Stimulated activated CD8-positive, alpha-beta memory T cell treated with anti-CD3 and anti-CD28 coated beads, Interleukin-15, amount 100 ng/mL, for 1 hour (primary cell): ENCODE data around the gene ADARB2.

Experiments
- DNase-seq: peaks from one replicate; pipeline ENCODE4 v3.0.0-alpha.2; 2020; ENCODE audit warnings: low read depth

The ADARB2 gene

GRCh38 chr10:1591742-1592141 is 145.6 kb downstream of the ADARB2 start:
- DNase-seq: no peak

- DNase-seq: no peak
Observed at GRCh38 chr10:1591045-1591444, 146.3 kb downstream of the ADARB2 start.

DNA sequence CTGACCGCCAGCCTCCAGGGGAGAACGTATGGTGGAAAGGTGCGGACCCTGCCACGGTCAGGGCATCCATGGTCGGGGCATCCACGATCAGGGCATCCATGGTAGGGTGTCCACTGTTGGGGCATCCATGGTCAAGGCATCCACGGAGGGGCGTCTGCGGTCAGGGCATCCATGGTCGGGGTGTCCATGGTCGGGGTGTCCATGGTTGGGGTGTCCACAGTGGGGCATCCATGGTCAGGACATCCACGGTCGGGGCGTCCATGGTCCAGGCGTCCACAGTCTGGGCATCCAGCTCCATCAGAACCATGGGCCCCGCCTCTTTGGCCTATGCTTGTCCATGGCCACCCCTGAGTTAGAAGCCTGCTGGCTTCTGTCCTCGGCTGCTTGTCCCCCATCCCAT is 148.1 kb downstream of the ADARB2 start:
- DNase-seq: no peak

GRCh38 chr10:1582739-1583138 is 154.6 kb downstream of the ADARB2 start:
- DNase-seq: no peak

GRCh38 chr10:1581189-1581588 is 156.1 kb downstream of the ADARB2 start:
- DNase-seq: no peak

- DNase-seq: no peak
Observed at GRCh38 chr10:1579671-1580070, 157.7 kb downstream of the ADARB2 start.

DNA sequence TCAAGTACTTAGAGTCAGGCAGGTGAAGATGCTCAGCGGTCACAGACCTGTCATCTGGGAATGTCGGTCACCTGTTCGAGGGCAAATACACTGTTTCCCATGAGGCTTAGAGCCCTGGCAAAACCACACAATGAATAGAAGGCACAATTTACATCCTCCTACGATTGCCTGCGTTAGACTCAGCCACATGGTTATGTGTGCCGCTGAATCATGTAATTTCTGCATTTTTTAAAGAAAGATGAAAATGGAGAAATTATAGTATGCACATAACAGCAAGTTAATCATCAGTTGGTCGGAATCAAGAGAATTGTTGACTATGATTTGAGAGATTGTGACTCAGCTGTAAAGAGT is 158.2 kb downstream of the ADARB2 start:
- DNase-seq: no peak

DNA sequence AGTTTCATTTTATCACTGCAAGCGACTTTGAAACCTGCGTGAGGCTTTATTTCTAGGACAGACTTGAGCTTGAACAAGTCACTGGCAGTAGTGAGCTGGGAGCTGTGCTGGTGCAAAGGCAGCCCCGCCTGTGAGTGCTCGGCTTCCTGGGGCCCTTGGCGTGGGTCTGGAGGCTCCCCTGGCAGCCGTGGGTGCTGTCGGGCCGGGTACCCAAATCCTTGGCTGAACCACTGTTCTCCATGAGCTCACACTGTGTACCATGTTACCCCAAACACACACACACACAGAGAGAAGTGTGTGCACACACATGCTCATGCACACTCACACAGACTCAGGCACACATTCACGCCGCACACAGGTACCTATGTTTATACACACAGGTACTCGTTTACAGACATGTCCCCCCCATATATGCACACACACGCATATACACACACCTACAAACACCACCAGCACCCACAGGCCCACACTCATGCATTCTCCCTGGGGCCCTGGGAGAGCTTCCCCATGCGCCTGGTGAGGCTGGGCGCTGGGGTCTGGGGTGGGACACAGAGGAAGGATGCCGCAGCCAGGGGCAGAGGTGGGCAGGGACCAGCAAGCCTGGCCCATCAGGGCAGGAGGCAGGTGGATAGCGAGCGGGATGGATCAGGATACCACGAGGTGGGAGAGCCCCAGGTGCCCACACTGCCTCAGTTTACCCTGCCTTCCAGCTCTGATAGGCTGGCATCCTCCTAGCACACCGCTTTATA is 158.8 kb downstream of the ADARB2 start:
- DNase-seq: no peak

- DNase-seq: no peak
Observed at GRCh38 chr10:1577945-1578344, 159.4 kb downstream of the ADARB2 start.

GRCh38 chr10:1577373-1577770 is 160.0 kb downstream of the ADARB2 start:
- no peak for DNase-seq

- no peak for DNase-seq
Observed at GRCh38 chr10:1576467-1577372, 160.6 kb downstream of the ADARB2 start.

DNA sequence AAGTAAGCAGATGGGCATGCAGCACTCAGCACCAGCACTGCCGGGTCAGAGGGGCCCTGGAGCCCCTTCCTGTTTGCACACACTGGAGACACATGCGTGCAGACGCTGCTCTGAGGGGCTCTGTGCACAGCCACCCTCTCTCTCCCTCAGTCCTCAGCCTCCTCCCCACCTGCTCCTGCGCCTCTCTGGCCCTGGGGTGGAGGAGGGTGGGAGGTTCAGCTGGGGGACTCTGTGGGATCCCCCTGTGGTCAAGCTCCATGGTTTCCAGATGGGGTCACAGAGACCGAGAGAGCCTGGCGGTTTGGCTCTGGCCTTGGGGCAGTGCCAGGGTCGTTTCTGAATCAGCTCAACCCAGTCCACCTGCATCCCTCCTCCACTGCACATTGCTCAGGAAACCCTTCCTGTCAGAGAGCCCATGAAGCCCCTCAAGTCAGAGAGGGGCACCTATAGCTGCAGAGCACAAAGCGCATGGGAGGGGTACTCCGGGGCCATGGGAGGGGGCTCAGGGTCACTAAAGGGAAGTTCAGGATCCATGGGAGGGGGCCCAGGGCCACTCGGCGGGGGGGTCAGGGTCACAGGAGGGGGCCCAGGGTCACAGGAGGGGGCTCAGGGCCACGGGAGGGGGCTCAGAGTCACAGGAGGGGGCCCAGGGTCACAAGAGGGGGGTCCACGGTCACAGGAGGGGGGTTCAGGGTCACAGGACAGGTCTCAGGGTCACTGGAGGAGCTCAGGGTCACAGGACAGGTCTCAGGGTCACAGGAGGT is 161.7 kb downstream of the ADARB2 start:
- no peak for DNase-seq

- no peak for DNase-seq
Observed at GRCh38 chr10:1574719-1575118, 162.6 kb downstream of the ADARB2 start.

DNA sequence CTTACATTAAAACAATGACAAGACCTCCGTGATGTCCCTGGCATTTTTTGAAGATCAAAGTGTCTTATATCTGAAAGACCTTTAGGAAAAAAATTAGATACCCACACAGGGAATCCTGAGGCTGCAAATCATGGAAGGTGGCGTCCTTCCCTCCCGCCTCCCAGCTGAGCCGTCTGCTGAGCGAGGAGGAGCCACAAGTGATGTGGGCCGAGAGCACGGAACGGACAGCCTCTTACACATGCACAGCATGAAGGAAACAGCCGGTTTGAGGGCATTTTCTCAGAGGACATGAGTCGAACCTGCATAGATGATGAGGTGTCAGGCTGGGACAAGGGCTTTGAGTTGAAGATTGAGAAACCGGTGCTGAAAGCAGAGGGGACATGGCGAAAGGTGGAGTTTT is 163.3 kb downstream of the ADARB2 start:
- DNase-seq: no peak

GRCh38 chr10:1573334-1573969 is 163.9 kb downstream of the ADARB2 start:
- no peak for DNase-seq

DNA sequence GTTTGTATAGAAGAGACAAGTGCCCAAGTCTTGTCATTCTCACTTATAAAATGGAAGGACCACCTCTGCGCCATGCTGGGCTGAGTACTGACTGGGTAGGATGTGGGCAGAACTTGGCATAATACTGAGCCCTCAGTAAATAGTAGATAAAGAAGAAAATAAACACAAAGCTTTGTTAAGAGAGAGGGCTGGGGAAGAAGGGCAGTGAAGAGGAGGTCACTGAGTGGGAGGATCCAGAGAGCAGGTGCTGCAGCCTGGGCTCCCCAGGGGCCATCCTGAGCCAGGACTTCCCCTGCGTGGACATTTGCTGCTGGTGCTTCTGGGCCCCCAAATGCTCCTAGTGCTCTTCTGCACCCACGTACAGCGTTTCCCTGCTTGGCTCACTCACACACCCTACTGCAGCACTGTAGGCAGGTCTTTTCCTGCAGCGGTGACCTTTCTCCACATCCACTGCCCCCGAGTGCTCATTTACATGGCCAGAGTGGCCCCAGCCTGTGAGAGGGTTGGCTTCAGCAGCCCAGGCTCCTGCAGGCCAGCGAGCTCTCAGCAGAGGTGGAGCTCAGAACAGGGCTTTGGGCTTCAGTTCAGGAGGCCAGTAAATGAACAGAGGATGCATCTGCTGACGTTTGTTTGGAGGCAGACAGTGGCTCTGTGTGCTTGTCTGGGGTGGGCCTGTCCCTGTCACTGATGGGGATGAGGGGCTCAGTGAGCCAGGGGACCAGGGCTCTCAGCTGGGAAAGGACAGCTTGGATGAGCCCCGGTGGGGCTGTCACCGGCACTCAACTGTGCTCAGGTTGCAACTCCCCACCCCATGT is 164.6 kb downstream of the ADARB2 start:
- DNase-seq: no peak

GRCh38 chr10:1571587-1572237 is 165.6 kb downstream of the ADARB2 start:
- no peak for DNase-seq

GRCh38 chr10:1570416-1571051 is 166.8 kb downstream of the ADARB2 start:
- DNase-seq: no peak

GRCh38 chr10:1569208-1569607 is 168.1 kb downstream of the ADARB2 start:
- DNase-seq: no peak
